OCI-LY3 (cell line): Measurements from ENCODE around the gene PKLR.

Experiments
- EZH2phosphoT487 ChIP-seq: fragments of 200-600 bp; shearing (Covaris generic); IDR thresholded peaks from 2 replicates; pipeline ENCODE4 v1.6.1; 2018; ENCODE audit warnings: antibody characterized with exemption, mixed run types, low read depth
- TF ChIP-seq, protein P1 (sequence below): fragments of 200-600, 300-600 bp; sonication (generic); IDR thresholded peaks from 2 replicates; pipeline ENCODE4 v1.5.1; 2014; ENCODE audit warnings: antibody characterized with exemption, low read length, low read depth

DNA sequence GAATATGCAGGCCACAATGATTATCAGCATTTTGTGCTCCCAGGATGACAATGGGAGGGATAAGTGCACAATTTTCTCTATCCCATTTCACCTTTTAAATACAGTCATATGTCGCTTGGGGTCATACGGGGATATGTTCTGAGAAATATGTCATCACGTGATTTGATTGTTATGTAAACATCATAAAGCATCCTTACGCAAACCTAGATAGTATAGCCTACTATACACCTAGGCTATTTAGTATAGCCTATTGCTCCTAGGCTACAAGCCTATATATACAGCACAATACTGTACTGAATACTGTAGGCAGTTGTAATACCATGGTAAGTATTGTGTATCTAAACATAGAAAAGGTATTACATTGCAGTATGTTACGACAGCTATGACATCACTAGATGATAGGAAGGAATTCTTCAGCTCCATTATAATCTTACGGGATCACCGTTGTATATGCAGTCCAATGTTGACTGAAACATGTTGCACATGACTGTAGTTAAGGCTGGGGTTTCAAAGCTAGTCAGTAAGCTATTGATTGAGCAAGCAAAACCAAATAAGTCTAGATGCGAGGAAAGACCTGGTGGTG lies 38.4 kb upstream of the PKLR start:
- TF ChIP-seq, protein P1, sequence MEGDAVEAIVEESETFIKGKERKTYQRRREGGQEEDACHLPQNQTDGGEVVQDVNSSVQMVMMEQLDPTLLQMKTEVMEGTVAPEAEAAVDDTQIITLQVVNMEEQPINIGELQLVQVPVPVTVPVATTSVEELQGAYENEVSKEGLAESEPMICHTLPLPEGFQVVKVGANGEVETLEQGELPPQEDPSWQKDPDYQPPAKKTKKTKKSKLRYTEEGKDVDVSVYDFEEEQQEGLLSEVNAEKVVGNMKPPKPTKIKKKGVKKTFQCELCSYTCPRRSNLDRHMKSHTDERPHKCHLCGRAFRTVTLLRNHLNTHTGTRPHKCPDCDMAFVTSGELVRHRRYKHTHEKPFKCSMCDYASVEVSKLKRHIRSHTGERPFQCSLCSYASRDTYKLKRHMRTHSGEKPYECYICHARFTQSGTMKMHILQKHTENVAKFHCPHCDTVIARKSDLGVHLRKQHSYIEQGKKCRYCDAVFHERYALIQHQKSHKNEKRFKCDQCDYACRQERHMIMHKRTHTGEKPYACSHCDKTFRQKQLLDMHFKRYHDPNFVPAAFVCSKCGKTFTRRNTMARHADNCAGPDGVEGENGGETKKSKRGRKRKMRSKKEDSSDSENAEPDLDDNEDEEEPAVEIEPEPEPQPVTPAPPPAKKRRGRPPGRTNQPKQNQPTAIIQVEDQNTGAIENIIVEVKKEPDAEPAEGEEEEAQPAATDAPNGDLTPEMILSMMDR = no peak
- no peak for TF ChIP-seq EZH2phosphoT487
